Trophoblast cell (in vitro differentiated cells and primary cell): ENCODE measurements around the gene CYP20A1.
"Not testable (repeated sequence)": the region's sequence is repeated elsewhere in the genome, so short reads cannot be mapped to it uniquely, and the experiment has no call there.

Source experiments
- DNase-seq, 2 donors: peaks; one replicate each; pipeline ENCODE4 v3.0.0-alpha.2; 2016
- H2AFZ ChIP-seq: 2 replicates; pipeline ENCODE4 v1.6.1; 2013; ENCODE audit warnings: low read length, moderate library complexity, mild to moderate bottlenecking; ENCODE audit not compliant: insufficient read depth, poor library complexity
- H2AK5ac ChIP-seq: 2 replicates; pipeline ENCODE4 v1.6.1; 2013; ENCODE audit warnings: mild to moderate bottlenecking, low read length
- H2BK120ac ChIP-seq: 2 replicates; pipeline ENCODE4 v1.6.1; 2013; ENCODE audit warnings: low read length, mild to moderate bottlenecking, moderate library complexity; ENCODE audit not compliant: insufficient read depth, poor library complexity
- H2BK12ac ChIP-seq: 2 replicates; pipeline ENCODE4 v1.6.1; 2013; ENCODE audit warnings: mild to moderate bottlenecking, low read length, moderate library complexity
- H2BK5ac ChIP-seq: 2 replicates; pipeline ENCODE4 v1.6.1; 2013; ENCODE audit warnings: low read length, low read depth, moderate library complexity, mild to moderate bottlenecking; ENCODE audit not compliant: poor library complexity
- H3K14ac ChIP-seq: 2 replicates; pipeline ENCODE4 v1.6.1; 2013; ENCODE audit warnings: mild to moderate bottlenecking, low read length
- H3K18ac ChIP-seq: 2 replicates; pipeline ENCODE4 v1.6.1; 2013; ENCODE audit warnings: mild to moderate bottlenecking, low read length
- H3K23ac ChIP-seq: 2 replicates; pipeline ENCODE4 v1.6.1; 2013; ENCODE audit warnings: low read length
- H3K27ac ChIP-seq: 2 replicates; pipeline ENCODE4 v1.5.1; 2013; ENCODE audit warnings: low read depth, mild to moderate bottlenecking, inconsistent platforms, low read length, moderate library complexity
- H3K27me3 ChIP-seq: 2 replicates; pipeline ENCODE4 v1.6.1; 2013; ENCODE audit warnings: inconsistent platforms, mild to moderate bottlenecking, low read length, moderate library complexity; ENCODE audit not compliant: insufficient read depth
- H3K36me3 ChIP-seq, 2 experiments: 1 replicate in 1 of 2; 2 replicates in 1 of 2; pipeline ENCODE4 v1.6.1; 2013; ENCODE audit warnings: low read length in 2 of 2, mild to moderate bottlenecking in 2 of 2, moderate library complexity in 1 of 2; ENCODE audit not compliant: insufficient read depth in 2 of 2, control insufficient read depth in 1 of 2
- H3K4ac ChIP-seq: 2 replicates; pipeline ENCODE4 v1.6.1; 2013; ENCODE audit warnings: low read depth, mild to moderate bottlenecking, low read length, moderate library complexity
- H3K4me1 ChIP-seq, 2 experiments: 1 replicate in 1 of 2; 2 replicates in 1 of 2; pipeline ENCODE4 v1.6.1; 2013; ENCODE audit warnings: low read length in 2 of 2, mild to moderate bottlenecking in 2 of 2, moderate library complexity in 1 of 2; ENCODE audit not compliant: insufficient read depth in 2 of 2, control insufficient read depth in 1 of 2
- H3K4me2 ChIP-seq: 2 replicates; pipeline ENCODE4 v1.6.1; 2013; ENCODE audit warnings: inconsistent platforms, mild to moderate bottlenecking, low read length, moderate library complexity
- H3K4me3 ChIP-seq: 2 replicates; pipeline ENCODE4 v1.5.1; 2013; ENCODE audit warnings: mild to moderate bottlenecking, low read depth, low read length, inconsistent platforms
- H3K79me1 ChIP-seq: one replicate; pipeline ENCODE4 v1.6.1; 2013; ENCODE audit warnings: low read length
- H3K79me2 ChIP-seq: 2 replicates; pipeline ENCODE4 v1.6.1; 2013; ENCODE audit warnings: low read length, mild to moderate bottlenecking; ENCODE audit not compliant: control insufficient read depth, insufficient read depth, poor library complexity
- H3K9ac ChIP-seq: 2 replicates; pipeline ENCODE4 v1.6.1; 2013; ENCODE audit warnings: mild to moderate bottlenecking, low read length
- H3K9me3 ChIP-seq: 2 replicates; pipeline ENCODE4 v1.6.1; 2013; ENCODE audit warnings: low read depth, mild to moderate bottlenecking, control low read depth, inconsistent platforms, low read length; ENCODE audit not compliant: insufficient read depth
- H4K12ac ChIP-seq: 2 replicates; pipeline ENCODE4 v1.6.1; 2013; ENCODE audit warnings: low read depth, mild to moderate bottlenecking, low read length, moderate library complexity
- H4K8ac ChIP-seq: 2 replicates; pipeline ENCODE4 v1.6.1; 2013; ENCODE audit warnings: low read depth, mild to moderate bottlenecking, low read length, moderate library complexity
- H4K91ac ChIP-seq: one replicate; pipeline ENCODE4 v1.6.1; 2013; ENCODE audit warnings: low read depth, mild to moderate bottlenecking, low read length, moderate library complexity
- WGBS: extraction: QIAGEN DNeasy Blood & Tissue Kit; methylation state at CpG from one replicate; pipeline ENCODE4 v1.1.7; 2013; ENCODE audit warnings: missing lambda C conversion rate; ENCODE audit not compliant: insufficient read length, insufficient coverage; ENCODE audit errors: extremely low coverage; 5-methylcytosine and 5-hydroxymethylcytosine counted together

The CYP20A1 gene

GRCh38 chr2:203225423-203226039, 13.3 kb upstream of the CYP20A1 start:
- Histone ChIP-seq H2AFZ (no peak overlapping the region), H2BK12ac (no peak overlapping the region), H3K9ac (no peak overlapping the region), H3K36me3 (no peaks in the 10 kb centered on the region), H4K12ac (no peak overlapping the region), H3K4me3 (no peak overlapping the region), H3K9me3 (no peaks in the 10 kb centered on the region), H3K18ac (no peak overlapping the region), H3K4ac (no peak overlapping the region), H2AK5ac (no peak overlapping the region), H3K14ac (no peak overlapping the region), H2BK5ac (no peak overlapping the region), H3K4me2 (no peak overlapping the region), H3K79me1 (no peaks in the 10 kb centered on the region), H3K23ac (no peak overlapping the region), H3K27me3 (no peaks in the 10 kb centered on the region), H4K8ac (no peak overlapping the region), H2BK120ac (no peak overlapping the region), H3K4me1 (no peaks in the 10 kb centered on the region), H4K91ac (no peak overlapping the region), H3K79me2 (no peaks in the 10 kb centered on the region), H3K27ac (no peak overlapping the region)
- DNase-seq, result peak in 1 of 2 donors; percentile 63
- WGBS, result no CpG with 5 or more reads among the region's 2 CpGs

- WGBS, result no CpG with 5 or more reads among the region's 2 CpGs
- H2AFZ ChIP-seq, H3K4me3 ChIP-seq, H3K14ac ChIP-seq, H3K27me3 ChIP-seq, H3K18ac ChIP-seq, H3K79me2 ChIP-seq, H2BK5ac ChIP-seq, H3K9me3 ChIP-seq, H4K91ac ChIP-seq, H4K8ac ChIP-seq, H3K23ac ChIP-seq, H3K27ac ChIP-seq, H4K12ac ChIP-seq, H3K4me2 ChIP-seq, H3K36me3 ChIP-seq, H3K9ac ChIP-seq, H3K4me1 ChIP-seq, H3K79me1 ChIP-seq, H2AK5ac ChIP-seq, H3K4ac ChIP-seq, H2BK120ac ChIP-seq, H2BK12ac ChIP-seq: not testable (repeated sequence)
- DNase-seq, result peak; percentile 30 to 68
Observed at GRCh38 chr2:203229674-203230073, 9.1 kb upstream of the CYP20A1 start.

- WGBS, result no CpG with 5 or more reads among the region's 16 CpGs
- peaks cover 12% of the 10 kb centered on the region for H3K79me1 ChIP-seq
- H3K9ac ChIP-seq, result no peak overlapping the region
- H3K36me3 ChIP-seq, result no peaks in the 10 kb centered on the region
- DNase-seq, result peak in 1 of 2 donors; percentile 12
- H3K79me2 ChIP-seq, result peaks cover 7% of the 10 kb centered on the region
- no peak overlapping the region for H4K8ac ChIP-seq
- no peak overlapping the region for H3K4ac ChIP-seq
- no peak overlapping the region for H3K23ac ChIP-seq
- no peak overlapping the region for H2AK5ac ChIP-seq
- no peaks in the 10 kb centered on the region for H3K9me3 ChIP-seq
- H3K4me2 ChIP-seq, result peak overlapping the region; percentile 73
- no peak overlapping the region for H3K14ac ChIP-seq
- H4K91ac ChIP-seq, result no peak overlapping the region
- no peak overlapping the region for H3K4me3 ChIP-seq
- no peak overlapping the region for H4K12ac ChIP-seq
- no peak overlapping the region for H2BK5ac ChIP-seq
- no peak overlapping the region for H3K27ac ChIP-seq
- H2BK12ac ChIP-seq, result no peak overlapping the region
- H3K4me1 ChIP-seq, result no peaks in the 10 kb centered on the region
- no peaks in the 10 kb centered on the region for H3K27me3 ChIP-seq
- H2BK120ac ChIP-seq, result no peak overlapping the region
- H2AFZ ChIP-seq, result no peak overlapping the region
- H3K18ac ChIP-seq, result no peak overlapping the region
Observed at GRCh38 chr2:203237346-203238238, 1.2 kb upstream of the CYP20A1 start.

GRCh38 chr2:203238292-203238703, 520 bp upstream of the CYP20A1 start:
- H3K18ac ChIP-seq, result no peak overlapping the region
- peaks cover 12% of the 10 kb centered on the region for H3K79me1 ChIP-seq
- H2AK5ac ChIP-seq, result no peak overlapping the region
- H2BK12ac ChIP-seq, result no peak overlapping the region
- peak overlapping the region; percentile 73 for H3K4me2 ChIP-seq
- DNase-seq, result no peak
- no peak overlapping the region for H3K4ac ChIP-seq
- WGBS, result no CpG with 5 or more reads among the region's 22 CpGs
- no peaks in the 10 kb centered on the region for H3K27me3 ChIP-seq
- peak overlapping the region; percentile 95 for H3K27ac ChIP-seq
- H4K91ac ChIP-seq, result peak overlapping the region; percentile 45
- H2BK120ac ChIP-seq, result peak overlapping the region; percentile 2
- peak overlapping the region; percentile 80 for H2AFZ ChIP-seq
- H3K23ac ChIP-seq, result no peak overlapping the region
- no peak overlapping the region for H2BK5ac ChIP-seq
- no peaks in the 10 kb centered on the region for H3K4me1 ChIP-seq
- H3K79me2 ChIP-seq, result peaks cover 7% of the 10 kb centered on the region
- H3K36me3 ChIP-seq, result peaks cover 2 to 3% of the 10 kb centered on the region in 2 experiments
- H3K9ac ChIP-seq, result peak overlapping the region; percentile 70
- H4K12ac ChIP-seq, result peak overlapping the region; percentile 31
- peak overlapping the region; percentile 55 for H4K8ac ChIP-seq
- peak overlapping the region; percentile 88 for H3K4me3 ChIP-seq
- peak overlapping the region; percentile 9 for H3K14ac ChIP-seq
- no peaks in the 10 kb centered on the region for H3K9me3 ChIP-seq
